Measurements from ENCODE around the gene LTB. TPM values are rescaled to one million over a fixed set of nuclear protein-coding genes. Genes with fewer than 3 reads are reported as not detected.

Gene LTB
- total RNA-seq: 767 and 782 TPM in 2 replicates

GRCh38 chr6:31582230-31582643 is at the start of gene LTB:
Gene LTB (minus strand): TSS chr6:31582424. CDS start chr6:31582417, 7 bp downstream.
- intact Hi-C loops (cut with micrococcal nuclease): loop anchor here (2.0 to 5.0 kb wide), 2 partner anchors 13 to 90 kb away; no protein-coding TSS in a partner anchor

DNA sequence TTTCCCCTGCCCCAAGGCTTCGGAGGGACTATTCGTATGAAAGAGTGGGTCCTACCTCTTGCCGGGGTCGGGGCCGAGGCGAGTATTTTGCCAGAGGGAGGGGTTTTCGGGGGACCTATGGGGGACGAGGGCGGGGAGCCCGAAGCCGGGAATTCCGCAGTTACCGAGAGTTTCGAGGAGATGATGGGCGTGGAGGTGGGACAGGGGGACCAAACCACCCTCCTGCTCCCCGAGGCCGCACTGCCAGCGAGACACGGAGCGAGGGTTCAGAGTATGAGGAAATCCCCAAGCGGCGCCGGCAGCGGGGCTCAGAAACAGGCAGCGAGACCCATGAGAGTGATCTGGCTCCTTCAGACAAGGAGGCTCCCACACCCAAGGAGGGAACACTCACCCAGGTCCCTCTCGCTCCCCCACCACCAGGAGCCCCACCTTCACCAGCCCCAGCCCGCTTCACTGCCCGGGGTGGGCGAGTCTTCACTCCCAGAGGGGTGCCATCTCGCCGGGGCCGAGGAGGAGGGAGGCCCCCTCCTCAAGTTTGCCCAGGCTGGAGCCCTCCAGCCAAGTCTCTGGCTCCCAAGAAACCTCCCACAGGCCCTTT is 49.6 kb upstream of the LTB start:
- intact Hi-C loops (cut with micrococcal nuclease): no loop called here

- intact Hi-C loops (cut with micrococcal nuclease): no loop called here
Observed at GRCh38 chr6:31631209-31631608, 49.0 kb upstream of the LTB start.

DNA sequence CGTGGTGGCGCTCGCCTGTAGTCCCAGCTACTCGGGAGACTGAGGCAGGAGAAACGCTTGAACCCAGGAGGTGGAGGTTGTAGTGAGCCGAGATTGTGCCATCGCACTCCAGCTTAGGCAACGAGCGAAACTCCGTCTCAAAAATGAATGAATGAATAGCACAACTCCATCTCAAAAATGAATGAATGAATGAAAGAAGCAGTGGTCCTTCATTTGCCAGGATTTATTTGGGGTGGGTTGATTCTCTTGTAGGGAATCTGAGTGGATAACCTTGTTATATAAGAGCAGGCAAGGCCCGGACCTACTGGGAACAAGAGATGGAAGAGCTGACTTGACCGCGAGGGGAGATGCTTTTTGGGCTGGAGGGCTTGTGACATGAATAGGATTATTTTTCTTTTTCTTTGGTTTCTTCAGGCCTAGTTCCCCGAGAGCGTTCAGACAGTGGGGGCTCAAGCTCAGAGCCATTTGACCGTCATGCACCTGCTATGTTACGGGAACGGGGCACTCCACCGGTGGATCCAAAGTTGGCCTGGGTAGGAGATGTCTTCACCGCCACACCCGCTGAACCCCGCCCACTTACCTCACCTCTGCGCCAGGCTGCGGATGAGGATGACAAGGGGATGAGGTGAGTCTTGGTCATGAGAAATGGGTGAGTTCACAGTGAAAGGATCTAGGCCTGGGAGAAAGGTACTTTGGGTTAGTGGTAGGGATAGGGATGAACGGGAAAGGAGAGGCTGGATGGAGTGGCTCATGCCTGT is 48.1 kb upstream of the LTB start:
- intact Hi-C loops (cut with micrococcal nuclease): no loop called here

GRCh38 chr6:31629014-31629413 is 46.8 kb upstream of the LTB start:
- intact Hi-C loops (cut with micrococcal nuclease): no loop called here

DNA sequence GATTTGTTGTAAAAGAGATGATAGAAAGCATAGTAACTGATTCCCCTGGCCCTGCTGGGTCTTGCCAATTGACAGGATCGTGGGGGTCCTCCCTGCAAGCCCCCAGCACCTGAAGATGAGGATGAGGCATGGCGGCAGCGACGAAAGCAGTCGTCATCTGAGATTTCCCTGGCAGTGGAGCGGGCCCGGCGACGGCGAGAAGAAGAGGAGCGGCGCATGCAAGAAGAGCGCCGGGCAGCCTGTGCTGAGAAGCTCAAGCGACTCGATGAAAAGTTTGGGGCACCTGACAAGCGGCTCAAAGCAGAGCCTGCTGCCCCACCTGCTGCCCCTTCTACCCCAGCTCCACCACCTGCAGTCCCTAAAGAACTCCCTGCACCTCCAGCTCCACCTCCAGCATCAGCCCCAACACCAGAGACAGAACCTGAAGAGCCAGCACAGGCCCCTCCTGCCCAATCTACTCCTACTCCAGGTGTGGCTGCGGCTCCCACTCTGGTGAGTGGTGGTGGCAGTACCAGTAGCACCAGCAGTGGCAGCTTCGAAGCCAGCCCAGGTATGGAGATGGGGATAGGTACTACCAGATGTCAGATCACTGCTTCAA is 45.6 kb upstream of the LTB start:
- intact Hi-C loops (cut with micrococcal nuclease): no loop called here

DNA sequence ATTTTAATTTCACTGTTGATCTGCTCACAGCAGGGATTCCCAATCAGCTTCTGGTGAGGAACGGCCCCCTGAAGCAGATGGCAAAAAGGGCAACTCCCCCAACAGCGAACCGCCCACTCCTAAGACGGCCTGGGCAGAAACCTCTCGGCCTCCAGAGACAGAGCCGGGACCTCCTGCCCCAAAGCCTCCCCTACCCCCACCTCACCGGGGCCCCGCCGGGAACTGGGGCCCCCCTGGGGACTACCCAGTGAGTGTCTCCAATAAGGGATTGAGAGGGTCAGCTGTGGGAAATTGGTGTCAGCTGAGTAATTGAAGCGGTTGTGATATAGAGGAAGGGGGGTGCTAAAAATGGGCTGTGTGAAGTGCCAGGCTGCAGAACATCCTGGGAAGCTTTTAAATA is 44.7 kb upstream of the LTB start:
- intact Hi-C loops (cut with micrococcal nuclease): no loop called here

GRCh38 chr6:31624070-31624469 is 41.8 kb upstream of the LTB start:
- intact Hi-C loops (cut with micrococcal nuclease): no loop called here

DNA sequence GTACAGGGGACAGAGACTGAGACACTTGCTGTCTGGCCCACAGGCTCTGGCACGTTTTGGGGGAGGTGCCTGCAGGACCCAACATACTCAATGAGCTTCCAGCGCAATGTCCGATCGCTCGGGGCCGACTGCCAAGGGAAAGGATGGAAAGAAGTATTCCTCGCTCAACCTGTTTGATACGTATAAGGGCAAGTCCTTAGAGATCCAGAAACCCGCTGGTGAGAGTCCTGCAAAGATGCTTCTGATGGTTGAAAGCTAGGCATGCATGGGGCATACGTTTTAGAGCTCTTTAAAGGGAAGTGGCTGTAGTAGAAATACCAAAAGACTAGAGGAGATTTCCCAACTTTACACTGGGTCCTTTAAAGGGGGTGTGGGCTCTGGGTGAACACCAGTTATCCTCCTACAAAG is 40.5 kb upstream of the LTB start:
- intact Hi-C loops (cut with micrococcal nuclease): no loop called here

GRCh38 chr6:31621991-31622390 is 39.8 kb upstream of the LTB start:
- intact Hi-C loops (cut with micrococcal nuclease): loop anchor here (2.0 kb wide), 1 partner anchor 205 kb away; the partner anchor contains the start of gene HSPA1B

- intact Hi-C loops (cut with micrococcal nuclease): loop anchor here (2.0 kb wide), 1 partner anchor 205 kb away; the partner anchor contains the start of gene HSPA1B
Observed at GRCh38 chr6:31621320-31621939, 39.2 kb upstream of the LTB start.

- intact Hi-C loops (cut with micrococcal nuclease): loop anchor here (1.0 to 2.0 kb wide), 7 partner anchors 32 to 242 kb away; partner anchors contain the start of genes BAG6, HSPA1B, NEU1 and NFKBIL1
Observed at GRCh38 chr6:31620586-31621319, 38.5 kb upstream of the LTB start, which contains the start of gene PRRC2A. Gene PRRC2A (plus strand): TSS chr6:31620715. CDS start chr6:31622790, 2,075 bp downstream.

DNA sequence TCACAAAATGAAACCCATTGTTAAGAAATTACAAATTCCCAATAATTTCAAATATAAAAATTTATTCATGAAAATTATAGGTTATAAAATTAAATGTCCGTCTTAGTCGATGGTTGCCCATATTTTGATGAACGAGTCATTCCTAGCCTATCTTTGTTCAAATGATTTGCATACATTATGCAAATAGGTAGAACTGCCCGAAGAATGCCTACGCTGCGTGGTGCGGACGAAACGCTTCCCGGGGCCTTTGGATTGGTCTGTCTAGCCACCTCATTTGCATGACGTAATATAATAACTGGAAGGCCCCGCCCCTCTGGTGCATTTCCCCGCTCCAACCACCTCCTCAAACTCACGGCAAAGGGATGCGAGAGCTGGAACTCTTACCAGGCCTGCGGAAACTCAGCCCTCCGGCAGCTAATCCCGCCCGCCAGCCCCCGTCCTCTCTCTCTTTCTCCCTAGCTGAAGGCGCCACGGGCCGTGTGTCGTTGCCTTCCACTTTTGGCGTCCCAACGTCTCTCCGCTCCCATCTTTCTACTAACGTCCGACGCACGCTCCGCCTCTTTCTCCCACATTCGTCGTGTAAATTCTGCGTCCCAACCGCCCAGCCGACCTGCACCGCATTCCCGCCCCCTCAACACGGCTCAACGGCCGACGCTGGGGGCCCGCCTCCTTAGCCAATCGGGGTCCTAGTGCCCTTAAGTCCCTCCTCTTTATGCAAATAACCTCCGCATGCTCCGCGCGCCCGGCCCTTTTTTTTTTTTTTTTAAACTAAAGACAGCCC is 37.8 kb upstream of the LTB start:
- intact Hi-C loops (cut with micrococcal nuclease): loop anchor here (1.0 to 2.0 kb wide), 7 partner anchors 32 to 242 kb away; partner anchors contain the start of genes BAG6, HSPA1B, NEU1 and NFKBIL1

DNA sequence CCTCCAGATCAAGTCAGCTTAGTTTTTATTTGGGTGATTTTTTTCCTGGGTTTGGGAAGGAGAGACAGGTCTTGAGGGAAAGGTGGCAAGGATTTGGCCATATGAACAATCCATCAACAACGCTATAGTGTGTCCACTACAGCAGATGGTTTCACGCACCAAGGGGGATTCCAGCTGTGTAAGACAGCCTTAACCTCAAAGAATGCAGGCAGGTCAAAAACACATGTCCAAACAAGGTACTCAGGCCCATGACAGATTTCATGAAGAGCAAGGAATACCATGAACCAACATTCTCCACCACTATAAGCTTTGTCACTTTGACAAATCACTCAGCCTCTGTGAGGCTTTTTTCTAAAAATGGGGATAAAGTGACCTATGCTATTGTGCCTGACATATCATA is 34.8 kb upstream of the LTB start:
- intact Hi-C loops (cut with micrococcal nuclease): no loop called here

- intact Hi-C loops (cut with micrococcal nuclease): no loop called here
Observed at GRCh38 chr6:31615748-31616147, 33.5 kb upstream of the LTB start.

- intact Hi-C loops (cut with micrococcal nuclease): no loop called here
Observed at GRCh38 chr6:31614684-31615578, 32.7 kb upstream of the LTB start, which contains the start of gene AIF1. Gene AIF1 (plus strand): TSS chr6:31615234. CDS start chr6:31615330, 96 bp downstream.

GRCh38 chr6:31614075-31614619 is 31.9 kb upstream of the LTB start:
- intact Hi-C loops (cut with micrococcal nuclease): no loop called here

DNA sequence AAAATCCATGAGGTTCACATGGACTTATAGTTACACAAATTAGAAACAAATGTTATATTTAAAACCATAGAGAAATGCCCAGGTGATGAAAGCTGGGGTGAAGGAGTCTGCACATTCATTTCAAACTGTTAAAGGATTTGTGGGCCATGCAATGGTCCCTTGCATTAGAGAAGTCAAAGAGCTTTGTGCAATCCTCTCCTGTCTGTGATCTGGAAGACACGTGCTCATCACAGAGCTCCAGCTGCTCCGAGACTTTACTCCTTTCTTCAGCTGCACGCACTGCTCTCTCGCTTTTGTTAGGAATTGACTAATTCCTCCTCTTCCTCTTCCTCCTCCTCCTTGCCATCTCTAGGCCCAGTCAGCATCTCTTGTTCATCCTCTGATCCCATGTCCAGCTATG is 28.7 kb upstream of the LTB start:
- intact Hi-C loops (cut with micrococcal nuclease): no loop called here

Data from T-helper 2 cell treated with Interferon-gamma antibody and Interleukin-4, amounts not matched to agents 100 ng/mL and 5 ng/mL, for 36 hours (primary cell).